ENCODE measurements around the gene CAP2. TPM values are rescaled to one million over a fixed set of nuclear protein-coding genes. Genes with fewer than 3 reads are reported as not detected.
"Not testable (repeated sequence)": the region's sequence is repeated elsewhere in the genome, so short reads cannot be mapped to it uniquely, and the experiment has no call there.

The CAP2 gene
- total and polyA plus RNA-seq, 12 donors = 1.3 to 21.9 (median 11.9) TPM

GRCh38 chr6:17583811-17584210, 190.4 kb downstream of the CAP2 start:
- Histone ChIP-seq H3K36me3 (replicated peaks in 1 of 2) (no peaks in the 10 kb centered on the region), H3K4me3 (peak overlapping the region in 1 of 4 donors; percentile 9), H3K27ac (peak overlapping the region in 3 of 5 donors; percentile 30 to 40 (median 33)), H3K9me3 (replicated peaks in 1 of 3) (no peaks in the 10 kb centered on the region), H3K27me3 (no peaks in the 10 kb centered on the region), H3K4me1 (replicated peaks in 1 of 2) (peaks cover 0 to 5% of the 10 kb centered on the region in 2 donors)
- intact Hi-C loops (cut with DNase I) = loop anchor here (2.0 to 10.0 kb wide), 4 partner anchors 211 to 541 kb away; partner anchors contain the start of gene NHLRC1 (in 1 of the 2)
- no peak for TF ChIP-seq POLR2A (IDR thresholded peaks at IDR 0.05)
- TF ChIP-seq, protein P1, sequence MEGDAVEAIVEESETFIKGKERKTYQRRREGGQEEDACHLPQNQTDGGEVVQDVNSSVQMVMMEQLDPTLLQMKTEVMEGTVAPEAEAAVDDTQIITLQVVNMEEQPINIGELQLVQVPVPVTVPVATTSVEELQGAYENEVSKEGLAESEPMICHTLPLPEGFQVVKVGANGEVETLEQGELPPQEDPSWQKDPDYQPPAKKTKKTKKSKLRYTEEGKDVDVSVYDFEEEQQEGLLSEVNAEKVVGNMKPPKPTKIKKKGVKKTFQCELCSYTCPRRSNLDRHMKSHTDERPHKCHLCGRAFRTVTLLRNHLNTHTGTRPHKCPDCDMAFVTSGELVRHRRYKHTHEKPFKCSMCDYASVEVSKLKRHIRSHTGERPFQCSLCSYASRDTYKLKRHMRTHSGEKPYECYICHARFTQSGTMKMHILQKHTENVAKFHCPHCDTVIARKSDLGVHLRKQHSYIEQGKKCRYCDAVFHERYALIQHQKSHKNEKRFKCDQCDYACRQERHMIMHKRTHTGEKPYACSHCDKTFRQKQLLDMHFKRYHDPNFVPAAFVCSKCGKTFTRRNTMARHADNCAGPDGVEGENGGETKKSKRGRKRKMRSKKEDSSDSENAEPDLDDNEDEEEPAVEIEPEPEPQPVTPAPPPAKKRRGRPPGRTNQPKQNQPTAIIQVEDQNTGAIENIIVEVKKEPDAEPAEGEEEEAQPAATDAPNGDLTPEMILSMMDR (IDR thresholded peaks at IDR 0.05) = no peak
- peak in 2 of 7 donors; percentile 24 for DNase-seq
- WGBS, 4 donors = 7 to 21% (median 14%) methylated on average over 5 of the region's 5 CpGs

- H3K36me3 ChIP-seq (replicated peaks in 1 of 2) = no peaks in the 10 kb centered on the region
- peak; percentile 44 to 63 (median 51) for DNase-seq
- H3K4me3 ChIP-seq = peak overlapping the region in 1 of 4 donors; percentile 9
- H3K4me1 ChIP-seq (replicated peaks in 1 of 2) = peaks cover 0 to 5% of the 10 kb centered on the region in 2 donors
- TF ChIP-seq, protein P1 (IDR thresholded peaks at IDR 0.05) = peak; percentile 76 to 99 (median 90)
- no peak for TF ChIP-seq POLR2A (IDR thresholded peaks at IDR 0.05)
- no peaks in the 10 kb centered on the region for H3K9me3 ChIP-seq (replicated peaks in 1 of 3)
- H3K27me3 ChIP-seq = no peaks in the 10 kb centered on the region
- peak overlapping the region in 3 of 5 donors; percentile 30 to 40 (median 33) for H3K27ac ChIP-seq
- intact Hi-C loops (cut with DNase I) = loop anchor here (2.0 to 10.0 kb wide), 4 partner anchors 210 to 540 kb away; partner anchors contain the start of gene NHLRC1 (in 1 of the 2)
- WGBS, 4 donors = 0 to 7% (median 4%) methylated on average over 7 of the region's 7 CpGs
These were observed 190.9 kb downstream of the CAP2 start for GRCh38 chr6:17584241-17584803.

- TF ChIP-seq POLR2A (IDR thresholded peaks at IDR 0.05) = no peak
- TF ChIP-seq, protein P1 (IDR thresholded peaks at IDR 0.05) = peak in 2 of 6 experiments; percentile 12 to 13
- Histone ChIP-seq H3K4me3 (no peak overlapping the region), H3K4me1 (replicated peaks in 1 of 2) (no peaks in the 10 kb centered on the region), H3K36me3 (replicated peaks in 1 of 2) (no peaks in the 10 kb centered on the region), H3K9me3 (replicated peaks in 1 of 3) (no peaks in the 10 kb centered on the region), H3K27me3 (no peaks in the 10 kb centered on the region), H3K27ac (no peak overlapping the region)
- intact Hi-C loops (cut with DNase I) = loop anchor here (2.0 to 10.0 kb wide), 3 partner anchors 209 to 539 kb away; partner anchors contain the start of gene NHLRC1 (in 1 of the 2)
- 64 to 76% (median 75%) methylated on average over 7 of the region's 7 CpGs for WGBS, 4 donors
- DNase-seq = no peak
These were observed 192.5 kb downstream of the CAP2 start for GRCh38 chr6:17585766-17586490.

DNA sequence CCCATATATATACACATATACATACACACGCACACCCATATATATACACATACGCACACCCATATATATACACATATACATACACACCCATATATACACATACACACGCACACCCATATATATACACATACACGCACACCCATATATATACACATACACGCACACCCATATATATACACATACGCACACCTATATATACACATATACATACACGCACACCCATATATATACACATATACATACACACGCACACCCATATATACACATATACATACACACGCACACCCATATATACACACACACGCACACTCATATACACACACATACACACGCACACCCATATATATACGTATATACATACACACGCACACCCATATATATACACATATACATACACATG, 193.2 kb downstream of the CAP2 start:
- not testable (repeated sequence) for DNase-seq; H3K4me1 ChIP-seq (replicated peaks in 1 of 2); H3K27ac ChIP-seq; H3K27me3 ChIP-seq; H3K9me3 ChIP-seq (replicated peaks in 1 of 3); H3K4me3 ChIP-seq; H3K36me3 ChIP-seq (replicated peaks in 1 of 2)
- intact Hi-C loops (cut with DNase I) = loop anchor here (10.0 kb wide), 2 partner anchors 208 to 538 kb away; partner anchors contain the start of gene NHLRC1 (in 1 of the 2)
- WGBS, 4 donors = 80 to 92% (median 88%) methylated on average over 13 of the region's 13 CpGs
